Esophagus squamous epithelium (tissue), 5 donors: Measurements from ENCODE around the gene MRC2. TPM values are rescaled to one million over a fixed set of nuclear protein-coding genes. Genes with fewer than 3 reads are reported as not detected.

Source experiments
- DNase-seq: peaks from one replicate; lab custom pipeline; 2025; lab: John Stamatoyannopoulos, UW
- H3K27ac ChIP-seq, 4 donors: fragments of 200-600 bp; sonication (generic); one replicate each; pipeline ENCODE4 v1.5.1; 2016 to 2019; ENCODE audit warnings: mild to moderate bottlenecking in 1 of 4
- H3K27me3 ChIP-seq, 4 donors: fragments of 200-600 bp; sonication (generic); 1 replicate in 3 of 4; 2 replicates in 1 of 4; pipeline versions ENCODE4 v1.5.1 to v1.6.0; 2017 to 2021; ENCODE audit warnings: antibody characterized with exemption in 1 of 4
- H3K36me3 ChIP-seq, 3 donors: fragments of 200-600 bp; sonication (generic); one replicate each; pipeline ENCODE4 v1.5.1; 2016 to 2019
- H3K4me1 ChIP-seq, 3 donors: fragments of 200-600 bp; sonication (generic); one replicate each; pipeline ENCODE4 v1.5.1; 2017 to 2019
- H3K4me3 ChIP-seq, 4 donors: fragments of 200-600 bp; sonication (generic); 1 replicate in 3 of 4; 2 replicates in 1 of 4; pipeline ENCODE4 v1.5.1; 2016 to 2019; ENCODE audit warnings: mild to moderate bottlenecking in 2 of 4, moderate library complexity in 1 of 4
- H3K9me3 ChIP-seq, 3 donors: fragments of 200-600 bp; sonication (generic); one replicate each; pipeline ENCODE4 v1.5.1; 2016 to 2019
- CTCF ChIP-seq, 6 experiments: fragments of 450-650 bp in 4 of 6; fragments of 200-600 bp in 2 of 6; sonication (generic) in 2 of 6; IDR thresholded peaks; one replicate each; pipeline ENCODE4 v1.5.1; 2016 to 2019; ENCODE audit warnings: antibody characterized with exemption in 6 of 6, mild to moderate bottlenecking in 4 of 6, moderate library complexity in 4 of 6
- POLR2A ChIP-seq, 4 donors: fragments of 450-650 bp; IDR thresholded peaks; one replicate each; pipeline ENCODE4 v1.6.1; 2017; ENCODE audit warnings: antibody characterized with exemption in 4 of 4, mild to moderate bottlenecking in 4 of 4, moderate library complexity in 3 of 4
- WGBS, 2 donors: methylation state at CpG; one replicate each; pipeline ENCODE4 v1.1.5; 2018; 5-methylcytosine and 5-hydroxymethylcytosine counted together
- intact Hi-C: fragments of 100-400 bp; cut with DNase I; formaldehyde crosslinking; loops from one replicate; pipeline ENCODE4 v1.15.0; 2022
- total RNA-seq, 4 donors: library from RNA; depleted of rRNA; stranded (reverse); fragments of >200 nt; gene quantifications; one replicate each; pipeline ENCODE4 v1.1.0, GENCODE V29; 2016
- donor health status: DM: yes; HTN: yes; CAD: no.

The MRC2 gene
- total RNA-seq, 4 donors from 2014 or later, result 38.8 to 64.7 (median 61.6) TPM

- Histone ChIP-seq H3K9me3 (no peaks in the 10 kb centered on the region), H3K27ac (no peak overlapping the region), H3K27me3 (no peaks in the 10 kb centered on the region), H3K36me3 (no peaks in the 10 kb centered on the region), H3K4me3 (no peak overlapping the region), H3K4me1 (no peaks in the 10 kb centered on the region)
- 90 to 92% methylated on average over 11 to 12 of the region's 23 CpGs for WGBS, 2 donors
- intact Hi-C loops, result no loop called here
- no peak for DNase-seq
- TF ChIP-seq POLR2A (IDR thresholded peaks at IDR 0.05) (no peak), CTCF (IDR thresholded peaks at IDR 0.05) (no peak)
Measured at GRCh38 chr17:62716834-62717588, 89.5 kb downstream of the MRC2 start.

GRCh38 chr17:62717589-62717855 is 90.1 kb downstream of the MRC2 start:
- no peaks in the 10 kb centered on the region for H3K4me1 ChIP-seq
- TF ChIP-seq CTCF (IDR thresholded peaks at IDR 0.05) (no peak), POLR2A (IDR thresholded peaks at IDR 0.05) (no peak)
- H3K27ac ChIP-seq, result no peak overlapping the region
- no peaks in the 10 kb centered on the region for H3K27me3 ChIP-seq
- intact Hi-C loops, result no loop called here
- H3K9me3 ChIP-seq, result no peaks in the 10 kb centered on the region
- no peak for DNase-seq
- no peak overlapping the region for H3K4me3 ChIP-seq
- no peaks in the 10 kb centered on the region for H3K36me3 ChIP-seq
- 96 to 99% methylated on average over 5 to 6 of the region's 6 CpGs for WGBS, 2 donors

- WGBS, 2 donors, result 82 to 100% methylated on average over 4 to 6 of the region's 8 CpGs
- DNase-seq, result no peak
- no peak for TF ChIP-seq CTCF (IDR thresholded peaks at IDR 0.05)
- no peak for TF ChIP-seq POLR2A (IDR thresholded peaks at IDR 0.05)
Measured at GRCh38 chr17:62717889-62718288, 90.4 kb downstream of the MRC2 start.

GRCh38 chr17:62718429-62718828 is 91.0 kb downstream of the MRC2 start:
- WGBS, 2 donors, result 79 to 86% methylated on average over 11 of the region's 11 CpGs
- H3K36me3 ChIP-seq, result no peaks in the 10 kb centered on the region
- no peak overlapping the region for H3K4me3 ChIP-seq
- intact Hi-C loops, result no loop called here
- no peak for DNase-seq
- H3K4me1 ChIP-seq, result no peaks in the 10 kb centered on the region
- TF ChIP-seq CTCF (IDR thresholded peaks at IDR 0.05), result no peak
- no peak for TF ChIP-seq POLR2A (IDR thresholded peaks at IDR 0.05)
- H3K27me3 ChIP-seq, result no peaks in the 10 kb centered on the region
- H3K9me3 ChIP-seq, result no peaks in the 10 kb centered on the region
- H3K27ac ChIP-seq, result no peak overlapping the region

More at GRCh38 chr17:62717889-62718288, 90.4 kb downstream of the MRC2 start:
- H3K4me1 ChIP-seq, result no peaks in the 10 kb centered on the region
- no peaks in the 10 kb centered on the region for H3K36me3 ChIP-seq
- no peaks in the 10 kb centered on the region for H3K27me3 ChIP-seq
- H3K27ac ChIP-seq, result no peak overlapping the region
- intact Hi-C loops, result no loop called here
- no peaks in the 10 kb centered on the region for H3K9me3 ChIP-seq
- no peak overlapping the region for H3K4me3 ChIP-seq

GRCh38 chr17:62719586-62719985 is 92.1 kb downstream of the MRC2 start:
- DNase-seq, result no peak
- no peak for TF ChIP-seq CTCF (IDR thresholded peaks at IDR 0.05)
- TF ChIP-seq POLR2A (IDR thresholded peaks at IDR 0.05), result no peak
- 90% methylated on average over 1 of the region's 1 CpG for WGBS, 2 donors
- no peak overlapping the region for H3K4me3 ChIP-seq
- H3K4me1 ChIP-seq, result peaks cover 0 to 6% (median 2%) of the 10 kb centered on the region in 3 donors
- no peaks in the 10 kb centered on the region for H3K27me3 ChIP-seq
- intact Hi-C loops, result no loop called here
- H3K27ac ChIP-seq, result no peak overlapping the region
- no peaks in the 10 kb centered on the region for H3K36me3 ChIP-seq
- H3K9me3 ChIP-seq, result no peaks in the 10 kb centered on the region
